Stimulated activated CD8-positive, alpha-beta memory T cell treated with anti-CD3 and anti-CD28 coated beads, Interleukin-2, amount 100 ng/mL, for 48 hours (primary cell): ENCODE results near the gene IL17RA.
A peak's percentile ranks its signal among the peaks of the same experiment; 100 is the strongest.
"Not testable (repeated sequence)": the region's sequence is repeated elsewhere in the genome, so short reads cannot be mapped to it uniquely, and the experiment has no call there.

Source experiments
- DNase-seq, 2 donors: peaks; one replicate each; pipeline ENCODE4 v3.0.0-alpha.2; 2020; ENCODE audit warnings: low read depth in 2 of 2

Gene IL17RA, protein sequence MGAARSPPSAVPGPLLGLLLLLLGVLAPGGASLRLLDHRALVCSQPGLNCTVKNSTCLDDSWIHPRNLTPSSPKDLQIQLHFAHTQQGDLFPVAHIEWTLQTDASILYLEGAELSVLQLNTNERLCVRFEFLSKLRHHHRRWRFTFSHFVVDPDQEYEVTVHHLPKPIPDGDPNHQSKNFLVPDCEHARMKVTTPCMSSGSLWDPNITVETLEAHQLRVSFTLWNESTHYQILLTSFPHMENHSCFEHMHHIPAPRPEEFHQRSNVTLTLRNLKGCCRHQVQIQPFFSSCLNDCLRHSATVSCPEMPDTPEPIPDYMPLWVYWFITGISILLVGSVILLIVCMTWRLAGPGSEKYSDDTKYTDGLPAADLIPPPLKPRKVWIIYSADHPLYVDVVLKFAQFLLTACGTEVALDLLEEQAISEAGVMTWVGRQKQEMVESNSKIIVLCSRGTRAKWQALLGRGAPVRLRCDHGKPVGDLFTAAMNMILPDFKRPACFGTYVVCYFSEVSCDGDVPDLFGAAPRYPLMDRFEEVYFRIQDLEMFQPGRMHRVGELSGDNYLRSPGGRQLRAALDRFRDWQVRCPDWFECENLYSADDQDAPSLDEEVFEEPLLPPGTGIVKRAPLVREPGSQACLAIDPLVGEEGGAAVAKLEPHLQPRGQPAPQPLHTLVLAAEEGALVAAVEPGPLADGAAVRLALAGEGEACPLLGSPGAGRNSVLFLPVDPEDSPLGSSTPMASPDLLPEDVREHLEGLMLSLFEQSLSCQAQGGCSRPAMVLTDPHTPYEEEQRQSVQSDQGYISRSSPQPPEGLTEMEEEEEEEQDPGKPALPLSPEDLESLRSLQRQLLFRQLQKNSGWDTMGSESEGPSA

GRCh38 chr22:17084554-17085276 is at the start of gene IL17RA:
Gene IL17RA (plus strand): TSS chr22:17085000. CDS start chr22:17085092, 92 bp downstream.
- DNase-seq = peak; percentile 85 to 90

DNA sequence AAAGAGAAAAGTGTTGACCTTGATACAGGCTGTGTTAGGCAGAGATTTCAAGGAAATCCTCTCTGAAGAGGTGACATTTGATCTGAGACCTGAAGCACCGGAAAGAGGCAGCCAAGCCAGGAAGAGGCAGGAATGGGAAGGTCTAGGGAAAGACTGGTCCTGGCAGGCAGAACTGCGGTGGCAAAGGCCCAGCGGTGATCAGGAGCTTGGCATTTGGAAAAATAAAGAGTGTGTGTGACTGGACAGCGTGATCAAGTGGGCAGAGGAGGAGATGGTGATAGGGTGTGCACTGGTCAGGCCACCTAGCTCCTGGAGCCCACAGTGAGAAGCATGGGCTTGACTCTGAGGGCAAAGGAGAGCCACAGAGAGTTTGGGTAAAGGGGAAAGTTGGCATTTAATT is 49.6 kb upstream of the IL17RA start:
- no peak for DNase-seq

DNA sequence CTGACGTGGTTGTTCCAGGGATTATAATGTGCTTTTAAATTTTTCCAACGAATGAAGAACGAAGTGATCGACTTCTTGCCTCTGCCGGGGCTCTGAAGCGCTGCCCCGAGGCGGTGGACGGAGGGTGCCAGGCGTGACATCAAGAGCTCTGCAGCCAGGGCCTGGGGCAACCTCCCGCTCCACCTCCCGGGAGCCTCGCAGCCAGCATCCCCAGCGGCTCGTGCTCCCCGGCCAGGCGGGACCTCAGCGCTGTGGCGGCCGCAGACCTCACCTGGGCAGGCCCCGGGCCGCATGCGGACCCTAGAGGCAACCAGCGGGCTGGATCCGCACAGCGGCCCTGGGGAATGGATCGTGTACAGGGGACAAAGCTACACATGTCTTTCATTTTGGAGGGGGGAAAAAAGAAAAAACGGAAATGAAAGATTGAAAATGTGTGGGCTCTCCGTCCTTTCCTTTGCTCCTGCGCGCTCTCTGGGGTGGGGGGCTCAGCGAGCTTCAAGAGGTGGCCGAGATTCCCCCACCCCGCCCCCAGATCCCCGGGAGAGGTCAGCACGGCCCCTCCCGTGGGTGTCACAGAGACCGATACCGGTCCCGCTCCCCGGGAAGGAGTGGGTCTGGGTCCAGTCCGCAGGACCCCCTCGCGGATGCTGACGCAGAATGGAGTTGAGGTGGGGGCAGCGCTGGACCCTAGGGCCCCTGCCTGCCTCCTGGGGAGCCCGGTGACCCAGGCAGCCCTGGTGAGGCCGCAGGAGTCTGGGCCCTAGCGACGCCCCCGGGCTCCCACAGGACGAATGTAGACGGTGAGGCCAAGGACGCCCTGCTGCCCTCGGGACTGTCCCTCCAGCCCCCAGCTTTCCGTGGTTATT is 48.6 kb upstream of the IL17RA start:
- DNase-seq = not testable (repeated sequence)

DNA sequence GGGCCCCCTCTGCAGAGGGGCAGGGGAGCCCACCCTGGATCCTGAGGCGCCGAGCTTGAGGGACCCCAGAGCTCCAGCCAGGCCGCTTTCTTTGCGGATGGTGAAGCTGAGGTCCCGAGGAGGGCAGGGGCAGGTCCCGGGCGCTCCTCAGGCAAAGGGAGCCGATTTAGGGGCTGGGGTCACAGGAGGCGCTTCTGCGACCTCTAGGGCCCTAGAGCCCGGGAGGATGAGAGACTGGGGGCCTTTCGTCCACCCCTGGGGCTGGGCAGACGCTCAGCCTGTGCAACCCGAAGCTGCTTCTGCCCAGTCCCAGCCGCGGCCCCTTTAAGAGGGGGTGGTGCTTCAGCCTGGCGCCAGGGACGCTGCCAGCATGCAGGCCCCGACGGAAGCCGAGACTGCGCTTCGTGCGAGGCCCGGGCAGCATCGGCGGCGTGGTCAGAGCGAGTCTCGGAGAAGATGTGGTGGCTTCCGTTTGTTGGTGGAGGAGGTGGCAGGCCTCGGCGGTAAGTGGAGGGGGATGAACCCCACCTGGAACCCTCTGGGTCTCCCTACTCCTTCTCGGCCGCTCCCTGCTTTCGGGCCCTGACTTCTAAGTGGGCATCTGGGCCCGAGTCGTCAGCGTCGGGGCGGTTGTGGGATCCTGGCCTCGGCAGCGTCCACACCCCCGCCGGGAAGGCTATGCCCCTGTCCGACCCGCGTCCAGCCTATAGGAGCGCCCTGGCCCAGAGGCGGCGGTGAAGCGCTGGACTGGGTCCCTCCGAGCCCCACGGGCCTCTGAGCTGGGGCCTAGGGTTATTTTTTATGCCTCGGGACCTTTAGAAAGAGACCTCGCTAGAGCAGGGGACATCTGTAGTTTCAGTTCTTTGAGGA is 47.7 kb upstream of the IL17RA start:
- DNase-seq = not testable (repeated sequence)

DNA sequence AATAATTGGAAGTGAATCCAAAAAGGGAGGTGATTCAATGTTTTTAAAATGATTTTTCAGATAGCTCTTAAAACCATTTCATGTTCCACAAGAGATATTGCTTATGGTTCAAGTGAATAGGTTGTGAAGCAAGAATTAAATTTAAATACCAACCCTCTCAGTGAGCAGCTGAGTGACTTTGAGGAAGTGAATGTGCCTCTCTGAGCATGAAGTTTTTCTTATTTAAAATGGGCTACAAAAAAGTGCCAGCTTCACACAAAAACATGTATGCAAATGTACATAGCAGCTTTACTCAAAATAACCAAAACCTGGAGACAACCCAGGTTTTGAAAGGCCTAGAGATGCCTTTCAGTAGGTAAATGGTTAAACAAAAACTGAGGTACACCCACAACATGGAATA is 41.3 kb upstream of the IL17RA start:
- DNase-seq = no peak

DNA sequence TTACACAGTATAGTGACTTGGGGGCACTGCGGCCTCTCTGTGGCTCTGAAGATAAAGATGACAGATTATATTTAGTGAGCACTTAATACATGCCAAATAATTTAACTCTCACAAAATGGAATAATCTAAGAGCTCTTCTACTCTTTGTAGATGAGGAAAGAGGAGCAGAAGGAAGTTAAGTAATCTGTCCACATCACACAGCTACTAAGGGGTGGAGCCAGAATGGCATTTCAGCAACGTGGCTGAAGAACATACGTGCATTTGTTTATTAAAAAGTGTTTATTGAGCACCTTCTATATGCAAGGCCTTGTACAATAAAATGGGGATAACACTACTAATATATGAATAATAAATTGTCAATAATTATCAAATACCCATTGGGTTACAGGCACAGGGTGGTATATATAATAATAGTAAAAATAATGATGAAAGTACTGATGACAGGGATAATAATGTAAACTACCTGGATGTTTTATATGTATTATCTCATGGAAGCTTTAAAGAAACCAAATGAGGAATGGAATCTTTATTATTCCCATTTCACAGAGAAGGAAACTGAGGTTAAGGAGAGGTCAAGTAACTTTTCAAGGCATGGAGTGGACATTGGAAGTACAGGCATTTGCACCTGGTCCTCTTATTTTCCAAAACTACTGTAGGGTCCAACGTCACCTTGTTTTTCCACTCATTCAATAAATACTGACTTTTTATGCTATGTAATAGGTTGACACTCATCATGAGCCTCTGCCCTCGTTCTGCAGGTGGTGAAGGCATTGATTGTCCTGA is 38.0 kb upstream of the IL17RA start:
- DNase-seq = no peak

DNA sequence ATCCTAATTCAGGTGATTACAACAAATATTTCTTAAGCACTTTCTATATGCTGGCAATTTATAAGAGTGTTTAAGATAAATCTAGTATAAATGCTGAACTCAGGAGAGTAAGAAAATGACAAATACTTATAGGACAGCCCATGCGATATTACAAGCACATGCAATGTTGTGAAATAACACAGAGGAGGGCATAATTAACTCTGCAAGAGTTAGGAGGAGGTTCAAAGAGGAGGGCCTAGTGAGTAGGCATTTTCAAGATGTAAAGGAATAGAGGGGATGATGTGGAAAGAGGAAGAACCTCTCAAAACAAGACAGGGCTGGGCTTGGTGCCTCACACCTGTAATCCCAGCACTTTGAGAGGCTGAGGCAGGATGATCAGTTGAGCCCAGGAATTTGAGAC is 37.1 kb upstream of the IL17RA start:
- no peak for DNase-seq

GRCh38 chr22:17056058-17056457 is 28.7 kb upstream of the IL17RA start:
- no peak for DNase-seq

DNA sequence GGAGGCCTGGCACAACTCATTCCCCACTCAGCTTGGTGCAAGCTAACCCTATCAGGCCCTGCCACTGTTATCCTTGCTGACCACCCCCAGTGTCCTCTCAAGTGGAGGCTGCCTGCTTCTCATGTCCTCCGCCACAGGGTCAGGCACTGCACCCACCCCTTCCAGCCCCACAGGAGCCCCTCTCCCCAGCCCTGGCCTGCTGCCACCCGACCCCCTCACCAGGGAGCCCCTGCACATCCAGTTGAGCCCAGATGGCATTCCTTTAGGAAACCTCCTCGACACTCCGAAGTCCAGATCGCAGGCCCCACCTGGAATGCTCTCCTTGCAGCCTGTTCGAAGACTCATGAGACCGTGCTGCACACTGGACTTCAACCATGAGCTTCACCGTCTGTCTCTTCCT is 28.0 kb upstream of the IL17RA start:
- DNase-seq = no peak

DNA sequence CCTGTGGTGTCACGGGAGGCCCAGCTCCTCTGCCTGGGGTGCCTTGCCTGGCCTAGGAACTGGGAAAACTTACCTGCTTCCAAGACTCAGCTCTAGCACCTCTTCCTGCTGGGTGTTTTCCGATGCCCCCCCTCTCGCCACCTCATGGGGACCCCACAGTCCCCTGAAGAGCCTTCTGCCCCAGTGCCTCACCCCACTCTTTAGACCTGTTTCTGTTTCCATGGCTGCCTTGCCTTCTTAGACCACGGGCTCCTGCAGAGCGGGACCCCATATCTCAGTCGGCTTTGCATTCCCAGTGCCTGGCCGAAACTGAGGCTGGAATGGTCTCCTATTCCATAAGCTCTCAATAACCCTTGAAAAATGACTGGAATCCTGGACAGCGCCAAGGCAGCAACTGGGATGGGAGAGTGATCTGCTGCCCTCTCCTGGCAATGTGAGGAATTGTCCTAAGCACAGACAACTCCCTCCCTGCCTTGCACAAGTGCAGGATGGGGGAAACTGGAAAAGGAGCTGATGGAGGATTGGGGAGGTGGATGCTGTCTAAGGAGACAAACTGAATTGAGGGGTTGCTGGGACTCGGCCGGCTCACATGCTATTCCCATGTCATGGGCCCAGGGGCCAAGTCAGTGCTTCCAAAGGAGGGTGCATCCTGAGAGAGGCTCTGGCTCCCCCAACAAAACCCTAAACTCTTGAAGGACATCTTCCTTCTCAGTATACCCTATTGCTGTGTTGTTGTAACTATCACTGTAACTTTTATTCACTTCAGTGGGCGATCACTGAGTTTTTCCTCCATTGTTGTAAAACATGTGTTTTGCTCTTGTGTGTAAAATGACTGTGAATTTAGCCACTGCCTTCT is 26.6 kb upstream of the IL17RA start:
- DNase-seq = peak in 1 of 2 donors; percentile 19

- DNase-seq = no peak
These were observed 24.7 kb upstream of the IL17RA start for GRCh38 chr22:17060126-17060525.

DNA sequence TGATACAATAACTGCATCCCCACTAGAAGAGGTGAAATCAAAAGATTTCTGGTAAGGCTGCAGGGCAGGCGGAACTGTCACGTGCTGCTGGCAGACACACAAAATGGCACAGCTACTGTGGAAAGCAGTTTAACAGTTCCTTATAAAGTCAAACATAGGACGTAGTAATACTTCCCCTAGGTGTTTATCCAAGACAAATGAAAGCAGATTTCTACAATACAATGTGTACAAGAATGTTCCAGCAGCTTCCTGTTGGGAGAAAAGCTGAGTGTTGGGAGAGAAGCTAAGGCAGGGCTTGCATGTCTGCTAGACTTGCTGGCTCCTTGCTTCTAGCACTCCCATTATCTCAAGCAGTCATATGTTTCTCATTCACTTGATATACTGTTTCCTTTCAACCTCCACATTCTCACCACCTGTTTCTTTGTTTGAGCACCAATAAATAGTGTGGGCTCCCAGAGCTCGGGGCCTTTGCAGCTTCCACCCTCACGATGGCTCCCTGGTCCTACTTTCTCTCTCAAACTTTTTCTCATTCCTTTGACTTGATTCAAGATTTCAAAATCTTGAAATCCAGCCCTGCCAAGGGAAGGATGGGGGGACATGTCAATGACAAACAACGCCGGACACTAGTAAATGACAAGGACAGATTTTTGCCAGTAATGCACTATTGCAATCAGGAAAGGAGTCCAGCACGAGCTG is 21.2 kb upstream of the IL17RA start:
- no peak for DNase-seq

- DNase-seq = no peak
These were observed 20.2 kb upstream of the IL17RA start for GRCh38 chr22:17064498-17065100.

DNA sequence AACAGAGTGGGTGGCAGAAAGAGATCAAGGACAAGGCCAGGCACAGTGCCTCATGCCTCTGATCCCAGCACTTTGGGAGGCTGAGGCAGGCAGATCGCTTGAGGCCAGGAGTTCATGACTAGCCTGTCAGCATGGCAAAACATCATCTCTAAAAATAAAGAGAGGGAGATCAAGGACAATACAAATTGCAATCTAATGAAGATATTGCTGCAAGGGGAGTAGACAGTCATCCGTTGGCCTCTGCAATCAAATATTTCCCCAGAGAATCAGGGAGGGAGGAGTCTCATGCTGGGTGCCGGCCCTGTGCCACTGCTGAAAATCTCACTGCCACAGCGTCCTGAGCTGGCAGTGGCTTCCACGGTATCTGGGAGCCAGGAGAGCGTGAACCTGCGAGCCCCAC is 19.4 kb upstream of the IL17RA start:
- no peak for DNase-seq

DNA sequence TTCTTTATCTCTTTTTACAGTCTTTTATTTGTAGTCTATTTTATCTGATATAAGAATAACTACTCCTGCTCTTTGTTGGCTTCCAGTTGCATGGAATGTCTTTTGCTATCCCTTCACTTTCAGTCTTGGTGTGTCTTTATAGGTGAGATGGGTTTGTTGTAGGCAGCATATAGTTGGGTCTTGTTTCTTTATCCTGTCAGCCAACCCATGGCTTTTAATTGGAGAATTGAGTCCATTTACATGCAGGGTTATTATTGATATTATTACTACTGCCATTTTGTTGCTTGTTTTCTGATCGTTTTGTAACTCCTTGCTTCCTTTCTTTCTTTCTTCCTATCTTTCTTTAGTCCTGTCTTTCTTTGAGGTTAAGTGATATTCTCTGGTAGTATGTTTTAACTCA is 11.9 kb upstream of the IL17RA start:
- DNase-seq = no peak

DNA sequence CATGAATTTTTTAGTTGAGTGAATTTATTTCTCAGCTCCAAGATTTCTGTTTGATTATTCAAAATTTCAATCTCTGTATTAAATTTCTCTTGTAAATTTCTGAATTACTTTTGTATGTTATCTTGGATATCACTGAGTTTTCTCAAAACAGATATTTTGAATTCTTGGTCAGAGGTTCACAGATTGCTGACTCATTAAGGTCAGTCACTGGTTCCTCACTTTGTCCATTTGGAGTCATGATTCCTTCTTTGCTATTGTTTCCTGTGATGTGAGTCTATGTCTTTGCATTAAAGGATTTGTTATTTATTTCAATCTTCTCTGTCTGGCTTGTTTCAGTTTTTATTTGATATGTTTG is 10.2 kb upstream of the IL17RA start:
- DNase-seq = no peak

DNA sequence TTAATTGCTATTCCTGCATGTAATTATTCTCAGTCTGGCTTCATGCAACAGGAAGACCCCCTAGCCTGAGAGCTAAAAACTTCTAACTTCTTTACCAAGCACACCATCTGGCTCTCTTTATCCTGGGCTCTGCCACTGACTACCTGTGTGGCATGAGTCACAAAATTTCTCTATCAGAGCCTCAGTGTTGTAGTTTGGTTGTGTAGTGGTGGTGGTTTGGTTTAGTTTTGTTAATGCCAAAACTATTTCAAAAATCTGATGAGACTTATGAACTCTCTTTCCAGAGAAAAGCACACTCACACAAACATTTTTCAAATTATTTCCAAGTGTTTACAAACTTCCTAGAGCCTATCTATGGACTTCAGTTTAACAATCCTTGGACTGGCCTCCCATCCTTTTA is 7.5 kb upstream of the IL17RA start:
- no peak for DNase-seq

- no peak for DNase-seq
These were observed 5.2 kb upstream of the IL17RA start for GRCh38 chr22:17079572-17079971.
